GM18909 (cell line): ENCODE results near the gene ANKRD30B.
"Not testable (repeated sequence)": the region's sequence is repeated elsewhere in the genome, so short reads cannot be mapped to it uniquely, and the experiment has no call there.

Experiments used
- ATAC-seq: cut with Tn5 transposase; IDR thresholded peaks from one replicate; pipeline ENCODE4 v1.9.1; 2021; ENCODE audit warnings: mild to moderate bottlenecking; ENCODE audit not compliant: unreplicated experiment, poor library complexity

Gene ANKRD30B

GRCh38 chr18:14855634-14856033, 107.7 kb downstream of the ANKRD30B start:
- not testable (repeated sequence) for ATAC-seq

DNA sequence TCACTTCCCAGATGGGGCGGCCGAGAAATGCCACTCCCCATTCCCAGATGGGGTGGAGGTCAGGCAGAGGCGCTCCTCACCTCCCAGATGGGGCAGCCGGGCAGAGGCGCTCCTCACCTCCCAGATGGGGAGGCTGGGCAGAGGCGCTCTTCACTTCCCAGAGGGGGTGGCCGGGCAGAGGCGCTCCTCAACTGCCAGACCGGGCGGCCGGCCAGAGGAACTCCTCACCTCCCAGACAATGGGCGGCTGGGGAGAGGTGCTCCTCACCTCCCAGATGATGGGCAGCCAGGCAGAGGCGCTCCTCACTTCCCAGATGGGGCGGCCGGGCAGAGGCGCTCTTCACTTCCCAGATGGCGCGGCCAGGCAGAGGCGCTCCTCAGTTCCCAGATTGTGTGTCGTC, 108.3 kb downstream of the ANKRD30B start:
- ATAC-seq: not testable (repeated sequence)

- ATAC-seq: not testable (repeated sequence)
Measured at GRCh38 chr18:14858514-14858913, 110.5 kb downstream of the ANKRD30B start.

DNA sequence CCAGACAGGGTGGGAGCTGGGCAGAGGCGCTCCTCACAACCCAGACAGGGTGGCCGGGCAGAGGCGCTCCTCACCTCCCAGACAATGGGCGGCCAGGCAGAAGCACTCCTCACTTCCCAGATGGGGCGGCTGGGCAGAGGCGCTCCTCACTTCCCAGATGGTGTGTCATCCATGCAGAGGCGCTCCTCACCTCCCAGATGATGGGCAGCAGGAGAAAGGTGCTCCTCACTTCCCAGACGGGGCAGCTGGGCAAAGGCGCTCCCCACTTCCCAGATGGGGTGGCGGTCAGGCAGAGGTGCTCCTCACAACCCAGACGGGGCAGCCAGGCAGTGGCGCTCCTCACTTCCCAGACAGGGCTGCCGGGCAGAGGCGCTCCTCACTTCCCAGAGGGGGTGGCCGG, 112.0 kb downstream of the ANKRD30B start:
- ATAC-seq: not testable (repeated sequence)

- ATAC-seq: not testable (repeated sequence)
Measured at GRCh38 chr18:14866426-14866825, 118.5 kb downstream of the ANKRD30B start.

DNA sequence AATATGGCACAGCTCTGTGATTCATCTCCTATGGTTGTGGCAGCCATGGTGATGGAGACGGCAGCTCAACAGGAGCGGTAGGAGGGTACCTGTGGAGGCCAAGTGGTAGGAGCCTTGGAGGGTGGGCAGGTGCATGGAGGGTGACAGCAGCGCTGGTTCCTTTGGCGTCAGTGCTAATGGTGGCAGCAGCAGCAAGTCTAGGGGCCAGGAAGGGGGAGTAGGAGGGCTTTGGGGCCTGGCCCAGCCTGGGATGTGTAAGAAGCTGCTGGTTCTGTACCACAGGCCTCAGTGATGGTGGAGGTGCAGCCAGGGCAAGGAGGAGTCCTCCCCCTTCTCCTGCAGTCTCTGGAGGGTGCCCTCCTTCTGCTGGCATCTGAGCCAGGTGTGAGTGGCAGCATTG, 120.0 kb downstream of the ANKRD30B start:
- ATAC-seq: not testable (repeated sequence)

- ATAC-seq: not testable (repeated sequence)
Measured at GRCh38 chr18:14868825-14869224, 120.9 kb downstream of the ANKRD30B start.

DNA sequence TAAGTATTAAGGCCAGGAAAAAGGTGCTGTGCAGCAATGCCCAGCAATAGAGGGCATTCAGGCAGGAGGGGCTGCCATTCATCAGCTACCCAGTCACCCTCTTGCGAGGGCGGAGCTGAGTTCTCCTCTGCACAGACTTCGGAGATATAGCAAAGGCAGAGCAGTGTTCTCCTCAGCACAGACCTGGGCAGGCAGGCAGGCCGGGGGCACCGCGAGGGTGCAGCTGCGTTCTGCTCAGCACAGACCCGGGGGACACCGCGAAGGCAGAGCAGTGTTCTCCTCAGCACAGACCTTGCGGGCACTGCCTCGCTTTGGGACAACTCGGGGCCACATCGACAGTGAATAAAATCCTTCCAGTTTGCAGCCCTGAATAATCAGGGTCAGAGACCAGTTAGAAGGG, 130.9 kb downstream of the ANKRD30B start:
- not testable (repeated sequence) for ATAC-seq

DNA sequence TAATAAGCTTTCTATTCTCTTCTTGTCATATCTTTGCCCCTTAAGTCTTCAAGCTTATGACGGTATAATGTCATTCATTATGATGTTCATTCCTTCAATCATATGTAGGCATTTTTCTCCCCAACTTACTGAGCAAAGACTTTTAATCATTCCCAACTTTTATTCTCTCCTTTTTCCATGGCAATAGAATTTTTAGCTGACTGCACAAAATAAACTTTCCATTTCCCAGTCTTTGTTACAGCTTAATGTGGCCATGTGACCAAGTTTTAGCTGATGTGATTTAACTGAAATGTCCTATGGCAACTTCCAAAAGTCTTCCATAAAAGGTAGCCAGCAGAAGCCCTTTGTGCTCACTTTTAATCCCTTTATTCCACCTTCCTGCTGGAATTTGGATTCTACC, 152.5 kb downstream of the ANKRD30B start:
- no peak for ATAC-seq
